Esophagus squamous epithelium (tissue), 5 donors: Measurements from ENCODE around the gene HEXIM1. TPM values are rescaled to one million over a fixed set of nuclear protein-coding genes. Genes with fewer than 3 reads are reported as not detected.

Experiments used
- DNase-seq: peaks from one replicate; lab custom pipeline; 2025; lab: John Stamatoyannopoulos, UW
- H3K27ac ChIP-seq, 4 donors: fragments of 200-600 bp; sonication (generic); one replicate each; pipeline ENCODE4 v1.5.1; 2016 to 2019; ENCODE audit warnings: mild to moderate bottlenecking in 1 of 4
- H3K27me3 ChIP-seq, 4 donors: fragments of 200-600 bp; sonication (generic); 1 replicate in 3 of 4; 2 replicates in 1 of 4; pipeline versions ENCODE4 v1.5.1 to v1.6.0; 2017 to 2021; ENCODE audit warnings: antibody characterized with exemption in 1 of 4
- H3K36me3 ChIP-seq, 3 donors: fragments of 200-600 bp; sonication (generic); one replicate each; pipeline ENCODE4 v1.5.1; 2016 to 2019
- H3K4me1 ChIP-seq, 3 donors: fragments of 200-600 bp; sonication (generic); one replicate each; pipeline ENCODE4 v1.5.1; 2017 to 2019
- H3K4me3 ChIP-seq, 4 donors: fragments of 200-600 bp; sonication (generic); 1 replicate in 3 of 4; 2 replicates in 1 of 4; pipeline ENCODE4 v1.5.1; 2016 to 2019; ENCODE audit warnings: mild to moderate bottlenecking in 2 of 4, moderate library complexity in 1 of 4
- H3K9me3 ChIP-seq, 3 donors: fragments of 200-600 bp; sonication (generic); one replicate each; pipeline ENCODE4 v1.5.1; 2016 to 2019
- CTCF ChIP-seq, 6 experiments: fragments of 450-650 bp in 4 of 6; fragments of 200-600 bp in 2 of 6; sonication (generic) in 2 of 6; IDR thresholded peaks; one replicate each; pipeline ENCODE4 v1.5.1; 2016 to 2019; ENCODE audit warnings: antibody characterized with exemption in 6 of 6, mild to moderate bottlenecking in 4 of 6, moderate library complexity in 4 of 6
- POLR2A ChIP-seq, 4 donors: fragments of 450-650 bp; IDR thresholded peaks; one replicate each; pipeline ENCODE4 v1.6.1; 2017; ENCODE audit warnings: antibody characterized with exemption in 4 of 4, mild to moderate bottlenecking in 4 of 4, moderate library complexity in 3 of 4
- WGBS, 2 donors: methylation state at CpG; one replicate each; pipeline ENCODE4 v1.1.5; 2018; 5-methylcytosine and 5-hydroxymethylcytosine counted together
- intact Hi-C: fragments of 100-400 bp; cut with DNase I; formaldehyde crosslinking; loops from one replicate; pipeline ENCODE4 v1.15.0; 2022
- total RNA-seq, 4 donors: library from RNA; depleted of rRNA; stranded (reverse); fragments of >200 nt; gene quantifications; one replicate each; pipeline ENCODE4 v1.1.0, GENCODE V29; 2016
- donor health status: DM: yes; HTN: yes; CAD: no.

The HEXIM1 gene
- total RNA-seq, 4 donors from 2014 or later, result 19.8 to 28.4 (median 25.3) TPM

GRCh38 chr17:45128331-45128730 lies 19.9 kb upstream of the HEXIM1 start:
- Histone ChIP-seq H3K27ac (peak overlapping the region; percentile 85 to 99 (median 94)), H3K36me3 (no peaks in the 10 kb centered on the region), H3K9me3 (no peaks in the 10 kb centered on the region), H3K4me3 (peak overlapping the region in 1 of 4 donors; percentile 46), H3K27me3 (no peaks in the 10 kb centered on the region), H3K4me1 (peaks cover 50 to 86% (median 59%) of the 10 kb centered on the region in 3 donors)
- 73% methylated on average over 2 of the region's 5 CpGs; no CpG with 5 or more reads in 1 of the 2 donors for WGBS, 2 donors
- no peak for DNase-seq
- TF ChIP-seq POLR2A (IDR thresholded peaks at IDR 0.05) (no peak), CTCF (IDR thresholded peaks at IDR 0.05) (no peak)
- intact Hi-C loops, result no loop called here

- H3K4me3 ChIP-seq, result no peak overlapping the region
- H3K4me1 ChIP-seq, result peaks cover 43 to 80% (median 53%) of the 10 kb centered on the region in 3 donors
- TF ChIP-seq CTCF (IDR thresholded peaks at IDR 0.05) (no peak), POLR2A (IDR thresholded peaks at IDR 0.05) (no peak)
- H3K9me3 ChIP-seq, result no peaks in the 10 kb centered on the region
- DNase-seq, result no peak
- 86 to 100% methylated on average over 1 to 2 of the region's 2 CpGs for WGBS, 2 donors
- H3K27me3 ChIP-seq, result no peaks in the 10 kb centered on the region
- no peaks in the 10 kb centered on the region for H3K36me3 ChIP-seq
- intact Hi-C loops, result no loop called here
- peak overlapping the region; percentile 85 to 99 (median 94) for H3K27ac ChIP-seq
Observed at GRCh38 chr17:45128989-45129388, 19.3 kb upstream of the HEXIM1 start.

- intact Hi-C loops, result no loop called here
- DNase-seq, result no peak
- peaks cover 38 to 75% (median 48%) of the 10 kb centered on the region in 3 donors for H3K4me1 ChIP-seq
- H3K27ac ChIP-seq, result peak overlapping the region; percentile 85 to 99 (median 94)
- no peaks in the 10 kb centered on the region for H3K9me3 ChIP-seq
- peak overlapping the region in 1 of 4 donors; percentile 12 for H3K4me3 ChIP-seq
- 86% methylated on average over 4 of the region's 10 CpGs; no CpG with 5 or more reads in 1 of the 2 donors for WGBS, 2 donors
- TF ChIP-seq CTCF (IDR thresholded peaks at IDR 0.05), result no peak
- no peak for TF ChIP-seq POLR2A (IDR thresholded peaks at IDR 0.05)
- no peaks in the 10 kb centered on the region for H3K36me3 ChIP-seq
- H3K27me3 ChIP-seq, result no peaks in the 10 kb centered on the region
Observed at GRCh38 chr17:45129426-45129939, 18.8 kb upstream of the HEXIM1 start.

- Histone ChIP-seq H3K9me3 (no peaks in the 10 kb centered on the region), H3K27me3 (no peaks in the 10 kb centered on the region), H3K36me3 (no peaks in the 10 kb centered on the region), H3K4me1 (peaks cover 37 to 72% (median 44%) of the 10 kb centered on the region in 3 donors), H3K4me3 (peak overlapping the region in 2 of 4 donors; percentile 12 to 78), H3K27ac (peak overlapping the region; percentile 85 to 99 (median 94))
- WGBS, 2 donors, result 46 to 57% methylated on average over 10 of the region's 13 CpGs
- intact Hi-C loops, result loop anchor here (5.0 kb wide), 1 partner anchor 353 kb away; no protein-coding TSS in a partner anchor
- DNase-seq, result no peak
- TF ChIP-seq CTCF (IDR thresholded peaks at IDR 0.05), result no peak
- no peak for TF ChIP-seq POLR2A (IDR thresholded peaks at IDR 0.05)
Observed at GRCh38 chr17:45129940-45130680, 18.2 kb upstream of the HEXIM1 start.
